Lower leg skin (tissue), 3 donors: ENCODE measurements around the gene PIAS3.

Source experiments
- POLR2A ChIP-seq, 2 donors: fragments of 450-650 bp; IDR thresholded peaks; one replicate each; pipeline ENCODE4 v1.6.1; 2016 to 2017; ENCODE audit warnings: antibody characterized with exemption in 2 of 2, mild to moderate bottlenecking in 1 of 2, moderate library complexity in 1 of 2
- TF ChIP-seq, protein P1 (sequence below), 3 donors: fragments of 450-650 bp; IDR thresholded peaks; one replicate each; pipeline ENCODE4 v1.5.1; 2016; ENCODE audit warnings: antibody characterized with exemption in 3 of 3, mild to moderate bottlenecking in 3 of 3, moderate library complexity in 2 of 3

DNA sequence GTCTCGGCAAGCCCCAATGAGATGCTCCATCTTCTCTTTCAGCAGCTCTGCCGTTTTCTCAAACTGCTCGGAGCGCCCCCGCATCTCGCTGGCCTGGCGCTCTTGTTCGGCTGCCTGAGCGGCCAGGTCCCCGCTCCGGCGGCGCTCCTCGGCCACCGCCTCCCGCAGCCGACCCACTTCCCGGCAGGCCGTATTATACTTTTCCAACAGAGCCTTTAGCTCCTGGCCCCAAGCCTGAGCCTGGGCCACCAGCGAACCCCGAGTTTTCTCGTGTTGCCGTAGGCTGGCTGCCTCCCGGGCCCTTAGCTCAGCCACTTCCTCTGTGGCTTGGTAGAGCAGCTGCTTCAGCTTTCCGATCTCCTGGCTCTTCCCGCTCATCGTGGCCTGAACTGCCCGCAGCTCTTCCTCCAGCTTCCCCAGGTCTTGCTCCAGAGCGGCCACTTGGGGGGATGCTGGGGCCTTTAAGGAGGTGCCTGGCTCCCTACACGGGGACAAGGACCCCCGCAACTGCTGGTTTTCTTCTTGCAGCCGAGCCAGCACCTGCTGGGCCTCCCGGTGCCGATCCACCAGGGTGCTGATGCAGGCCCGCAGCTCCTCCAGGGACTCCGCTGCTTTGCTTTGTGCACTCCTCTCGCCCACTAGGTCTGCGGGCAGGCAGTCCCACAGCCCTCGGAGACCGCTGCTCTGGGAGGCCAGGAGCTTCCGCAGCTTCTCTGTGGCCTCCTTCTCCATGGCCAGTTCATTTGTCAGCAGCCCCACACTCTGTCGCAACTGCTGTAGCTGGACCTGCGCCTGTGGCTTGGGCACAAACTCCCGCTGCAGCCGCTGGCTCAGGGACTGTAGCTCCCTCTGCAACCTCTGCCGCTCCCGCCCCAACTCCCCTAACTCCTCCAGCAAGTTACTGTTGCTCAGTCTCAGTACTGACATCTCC, 13.4 kb upstream of the PIAS3 start:
- TF ChIP-seq, protein P1, sequence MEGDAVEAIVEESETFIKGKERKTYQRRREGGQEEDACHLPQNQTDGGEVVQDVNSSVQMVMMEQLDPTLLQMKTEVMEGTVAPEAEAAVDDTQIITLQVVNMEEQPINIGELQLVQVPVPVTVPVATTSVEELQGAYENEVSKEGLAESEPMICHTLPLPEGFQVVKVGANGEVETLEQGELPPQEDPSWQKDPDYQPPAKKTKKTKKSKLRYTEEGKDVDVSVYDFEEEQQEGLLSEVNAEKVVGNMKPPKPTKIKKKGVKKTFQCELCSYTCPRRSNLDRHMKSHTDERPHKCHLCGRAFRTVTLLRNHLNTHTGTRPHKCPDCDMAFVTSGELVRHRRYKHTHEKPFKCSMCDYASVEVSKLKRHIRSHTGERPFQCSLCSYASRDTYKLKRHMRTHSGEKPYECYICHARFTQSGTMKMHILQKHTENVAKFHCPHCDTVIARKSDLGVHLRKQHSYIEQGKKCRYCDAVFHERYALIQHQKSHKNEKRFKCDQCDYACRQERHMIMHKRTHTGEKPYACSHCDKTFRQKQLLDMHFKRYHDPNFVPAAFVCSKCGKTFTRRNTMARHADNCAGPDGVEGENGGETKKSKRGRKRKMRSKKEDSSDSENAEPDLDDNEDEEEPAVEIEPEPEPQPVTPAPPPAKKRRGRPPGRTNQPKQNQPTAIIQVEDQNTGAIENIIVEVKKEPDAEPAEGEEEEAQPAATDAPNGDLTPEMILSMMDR (IDR thresholded peaks at IDR 0.05) = no peak
- no peak for TF ChIP-seq POLR2A (IDR thresholded peaks at IDR 0.05)
